Esophagus muscularis mucosa (tissue), 4 donors: ENCODE results near the gene SLC44A5. TPM values are rescaled to one million over a fixed set of nuclear protein-coding genes. Genes with fewer than 3 reads are reported as not detected.

Source experiments
- DNase-seq: peaks from one replicate; pipeline ENCODE4 v3.0.0-alpha.2; 2017; ENCODE audit errors: extremely low spot score
- H3K27ac ChIP-seq, 4 donors: fragments of 200-600 bp; sonication (generic); replicated peaks in 1 of 4; 1 replicate in 3 of 4; 2 replicates in 1 of 4; pipeline ENCODE4 v1.5.1; 2016 to 2019; ENCODE audit warnings: mild to moderate bottlenecking in 1 of 4
- H3K27me3 ChIP-seq, 4 donors: fragments of 200-600 bp; sonication (generic); one replicate each; pipeline versions ENCODE4 v1.5.1 to v1.6.0; 2016 to 2019
- H3K36me3 ChIP-seq, 4 donors: fragments of 200-600 bp; sonication (generic); one replicate each; pipeline ENCODE4 v1.5.1; 2016 to 2019
- H3K4me1 ChIP-seq, 4 donors: fragments of 200-600 bp; sonication (generic); one replicate each; pipeline ENCODE4 v1.5.1; 2016 to 2019
- H3K4me3 ChIP-seq, 4 donors: fragments of 200-600 bp; sonication (generic); 1 replicate in 2 of 4; 2 replicates in 2 of 4; pipeline ENCODE4 v1.5.1; 2016 to 2019; ENCODE audit warnings: mild to moderate bottlenecking in 4 of 4, moderate library complexity in 1 of 4
- H3K9me3 ChIP-seq, 4 donors: fragments of 200-600 bp; sonication (generic); 1 replicate in 3 of 4; 2 replicates in 1 of 4; pipeline ENCODE4 v1.5.1; 2016 to 2019
- CTCF ChIP-seq, 3 experiments: fragments of 200-600 bp in 2 of 3; fragments of 450-650 bp in 1 of 3; sonication (generic) in 2 of 3; IDR thresholded peaks; one replicate each; pipeline ENCODE4 v1.5.1; 2017 to 2019; ENCODE audit warnings: antibody characterized with exemption in 3 of 3, mild to moderate bottlenecking in 2 of 3, moderate library complexity in 1 of 3
- EP300 ChIP-seq: sonication (generic); formaldehyde crosslinking; IDR thresholded peaks from one replicate; pipeline ENCODE4 v1.6.1; 2017; ENCODE audit warnings: antibody characterized with exemption
- POLR2A ChIP-seq: fragments of 450-650 bp; IDR thresholded peaks from one replicate; pipeline ENCODE4 v1.6.1; 2017; ENCODE audit warnings: antibody characterized with exemption, moderate library complexity, mild to moderate bottlenecking, low read depth
- POLR2AphosphoS5 ChIP-seq, 2 donors: sonication (generic); formaldehyde crosslinking; IDR thresholded peaks; one replicate each; pipeline ENCODE4 v1.6.1; 2017; ENCODE audit warnings: antibody characterized with exemption in 2 of 2
- WGBS: methylation state at CpG from one replicate; pipeline ENCODE4 v1.1.5; 2018; 5-methylcytosine and 5-hydroxymethylcytosine counted together
- intact Hi-C: fragments of 100-400 bp; cut with DNase I; formaldehyde crosslinking; loops from one replicate; pipeline ENCODE4 v1.15.1; 2023
- total RNA-seq, 4 donors: library from RNA; depleted of rRNA; stranded (reverse); fragments of >200 nt; gene quantifications; one replicate each; pipeline versions ENCODE4 v1.1.0 to v1.2.1, GENCODE V29; 2016

Gene SLC44A5
- total RNA-seq, 4 donors from 2014 or later, result 0.17 to 0.71 (median 0.23) TPM; not detected in 1

- Histone ChIP-seq H3K4me3 (no peak overlapping the region), H3K27me3 (no peaks in the 10 kb centered on the region), H3K36me3 (no peaks in the 10 kb centered on the region), H3K27ac (no peak overlapping the region), H3K9me3 (no peaks in the 10 kb centered on the region), H3K4me1 (no peaks in the 10 kb centered on the region)
- TF ChIP-seq POLR2AphosphoS5 (IDR thresholded peaks at IDR 0.05) (no peak), POLR2A (no peak), EP300 (no peak), CTCF (IDR thresholded peaks at IDR 0.05) (no peak)
- DNase-seq, result no peak
- intact Hi-C loops, result no loop called here
Measured at GRCh38 chr1:75438355-75438754, 172.6 kb downstream of the SLC44A5 start.

GRCh38 chr1:75431843-75432242 is 179.1 kb downstream of the SLC44A5 start:
- intact Hi-C loops, result no loop called here
- no peak for TF ChIP-seq EP300
- TF ChIP-seq CTCF (IDR thresholded peaks at IDR 0.05), result no peak
- TF ChIP-seq POLR2AphosphoS5 (IDR thresholded peaks at IDR 0.05), result no peak
- no peak for TF ChIP-seq POLR2A

GRCh38 chr1:75430526-75430925 is 180.4 kb downstream of the SLC44A5 start:
- TF ChIP-seq POLR2A, result no peak
- TF ChIP-seq POLR2AphosphoS5 (IDR thresholded peaks at IDR 0.05), result no peak
- no peak for TF ChIP-seq CTCF (IDR thresholded peaks at IDR 0.05)
- no peak for TF ChIP-seq EP300
- intact Hi-C loops, result no loop called here
- no peaks in the 10 kb centered on the region for H3K9me3 ChIP-seq
- no peaks in the 10 kb centered on the region for H3K4me1 ChIP-seq
- no peak overlapping the region for H3K27ac ChIP-seq
- no peak for DNase-seq
- no peaks in the 10 kb centered on the region for H3K36me3 ChIP-seq
- no peak overlapping the region for H3K4me3 ChIP-seq
- no peaks in the 10 kb centered on the region for H3K27me3 ChIP-seq

More at GRCh38 chr1:75431843-75432242, 179.1 kb downstream of the SLC44A5 start:
- H3K9me3 ChIP-seq, result no peaks in the 10 kb centered on the region
- H3K4me1 ChIP-seq, result no peaks in the 10 kb centered on the region
- no peak overlapping the region for H3K27ac ChIP-seq
- WGBS, result 68% methylated on average over 2 of the region's 2 CpGs
- no peak overlapping the region for H3K4me3 ChIP-seq
- no peaks in the 10 kb centered on the region for H3K27me3 ChIP-seq
- no peaks in the 10 kb centered on the region for H3K36me3 ChIP-seq
- no peak for DNase-seq

- TF ChIP-seq EP300, result no peak
- TF ChIP-seq POLR2AphosphoS5 (IDR thresholded peaks at IDR 0.05), result no peak
- TF ChIP-seq CTCF (IDR thresholded peaks at IDR 0.05), result no peak
- TF ChIP-seq POLR2A, result no peak
- no peak for DNase-seq
- Histone ChIP-seq H3K4me1 (no peaks in the 10 kb centered on the region), H3K36me3 (no peaks in the 10 kb centered on the region), H3K4me3 (no peak overlapping the region), H3K27ac (no peak overlapping the region), H3K27me3 (no peaks in the 10 kb centered on the region), H3K9me3 (no peaks in the 10 kb centered on the region)
- intact Hi-C loops, result no loop called here
- 79% methylated on average over 10 of the region's 10 CpGs for WGBS
Measured at GRCh38 chr1:75426688-75427087, 184.2 kb downstream of the SLC44A5 start.

GRCh38 chr1:75425001-75425650 is 185.8 kb downstream of the SLC44A5 start:
- 82% methylated on average over 3 of the region's 3 CpGs for WGBS
- TF ChIP-seq POLR2AphosphoS5 (IDR thresholded peaks at IDR 0.05) (no peak), CTCF (IDR thresholded peaks at IDR 0.05) (no peak), EP300 (no peak)
- no peaks in the 10 kb centered on the region for H3K9me3 ChIP-seq

More at GRCh38 chr1:75425001-75425650, 185.8 kb downstream of the SLC44A5 start:
- Histone ChIP-seq H3K27me3 (no peaks in the 10 kb centered on the region), H3K4me3 (no peak overlapping the region), H3K27ac (no peak overlapping the region), H3K4me1 (no peaks in the 10 kb centered on the region), H3K36me3 (no peaks in the 10 kb centered on the region)
- no peak for DNase-seq
- intact Hi-C loops, result no loop called here
